ENCODE data around the gene WDR48.
"Not testable (repeated sequence)": the region's sequence is repeated elsewhere in the genome, so short reads cannot be mapped to it uniquely, and the experiment has no call there.

WDR48 gene

DNA sequence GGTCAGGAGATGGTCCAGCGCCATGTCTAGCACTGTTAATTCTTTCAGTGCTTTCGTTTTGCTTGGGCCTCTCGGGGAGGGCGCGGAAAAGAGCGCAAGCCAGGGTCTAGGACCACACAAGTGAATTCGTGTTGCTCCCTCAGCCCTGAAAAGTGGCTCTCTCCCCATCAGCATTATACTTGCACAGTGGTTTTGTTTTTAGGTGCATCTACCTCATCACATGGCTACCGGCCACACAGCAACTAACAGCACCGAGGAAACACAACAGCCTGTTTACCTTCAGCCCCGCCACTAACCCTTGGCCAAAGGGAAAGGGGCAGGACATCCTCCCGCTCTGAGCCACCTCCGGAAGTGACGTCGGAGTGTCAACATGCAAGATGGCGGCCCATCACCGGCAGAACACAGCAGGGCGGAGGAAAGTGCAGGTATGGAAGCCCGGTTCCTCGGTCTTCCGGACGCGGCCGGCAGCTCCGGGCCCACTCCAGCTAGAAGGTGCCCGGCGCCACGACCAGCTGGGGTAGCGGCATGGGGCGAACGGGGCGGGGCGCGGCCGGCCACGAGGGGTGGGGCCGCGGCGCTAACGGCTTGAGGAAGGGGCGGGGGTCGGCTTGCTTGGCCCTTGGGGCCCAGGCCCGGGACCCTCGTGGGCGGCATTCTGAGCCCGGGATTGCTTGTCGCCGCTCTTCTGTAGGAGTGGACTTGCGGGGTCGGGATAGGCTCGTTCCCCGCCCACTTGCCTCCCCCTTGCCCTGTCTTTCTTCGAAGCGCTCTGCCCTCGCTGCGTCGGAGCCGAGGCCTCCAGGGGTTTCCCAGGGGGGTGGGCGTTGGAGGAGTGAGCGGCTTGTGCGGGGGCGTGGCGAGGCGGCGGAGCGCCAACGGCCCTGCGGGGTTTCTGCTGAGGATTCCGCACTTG is at the start of gene WDR48, which contains the start of gene SCN11A:
Gene WDR48 (plus strand): TSS at position 368 of the 913 bp plus-strand sequence. CDS start 10 bp downstream, at position 378.
Gene SCN11A (minus strand): TSS at position 296 of the 913 bp plus-strand sequence. CDS start 101,582 bp downstream, outside the sequence.
- DNase-seq (ENCODE audit: low read depth): peak; percentile 82

DNA sequence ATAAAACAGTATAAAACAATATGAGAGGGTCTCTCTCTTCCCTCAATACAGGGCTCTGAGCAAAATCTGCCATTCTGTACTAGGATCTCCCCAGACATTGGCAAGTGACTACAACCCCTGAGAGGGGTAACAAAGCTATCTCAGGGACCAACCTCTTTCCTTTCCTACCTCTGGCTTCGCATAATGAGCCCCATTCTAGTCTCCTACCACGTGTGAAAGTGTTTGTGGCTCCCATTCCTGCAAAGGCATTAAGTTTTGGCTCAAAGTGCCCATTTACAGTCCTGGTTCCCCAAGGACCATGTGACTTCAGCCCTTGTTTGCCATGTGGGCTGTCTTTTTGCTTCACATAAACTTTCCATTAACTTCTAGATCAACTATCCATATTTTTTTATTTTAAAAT is 46.5 kb upstream of the WDR48 start:
- DNase-seq (ENCODE audit: low read depth): no peak

DNA sequence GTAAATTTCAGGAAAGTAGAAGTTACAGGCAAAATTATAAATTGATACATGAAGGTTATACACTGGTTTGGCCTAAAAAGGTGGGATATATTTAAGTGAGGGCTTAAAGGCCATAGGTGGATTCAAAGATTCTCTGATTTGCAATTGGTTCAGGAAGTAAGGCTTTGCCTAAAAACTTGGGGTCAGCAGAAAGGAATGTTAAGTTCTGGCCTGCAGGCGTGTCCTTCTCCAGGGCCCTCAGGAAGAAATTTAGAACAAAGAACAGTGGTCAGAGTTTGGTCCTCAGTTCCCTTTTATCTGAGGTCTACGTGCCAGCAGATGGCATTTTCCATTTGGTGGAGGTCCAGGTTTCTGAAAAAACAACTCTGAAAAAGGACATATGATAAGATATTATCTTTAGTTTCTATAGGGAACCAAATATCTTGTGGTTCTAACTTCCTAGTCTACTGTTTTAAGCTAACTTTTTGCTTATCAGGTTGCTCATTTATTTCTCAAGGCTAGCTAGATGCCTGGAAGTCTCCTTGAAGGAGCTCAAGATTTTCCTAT is 40.6 kb upstream of the WDR48 start:
- no peak for DNase-seq (ENCODE audit: low read depth)

DNA sequence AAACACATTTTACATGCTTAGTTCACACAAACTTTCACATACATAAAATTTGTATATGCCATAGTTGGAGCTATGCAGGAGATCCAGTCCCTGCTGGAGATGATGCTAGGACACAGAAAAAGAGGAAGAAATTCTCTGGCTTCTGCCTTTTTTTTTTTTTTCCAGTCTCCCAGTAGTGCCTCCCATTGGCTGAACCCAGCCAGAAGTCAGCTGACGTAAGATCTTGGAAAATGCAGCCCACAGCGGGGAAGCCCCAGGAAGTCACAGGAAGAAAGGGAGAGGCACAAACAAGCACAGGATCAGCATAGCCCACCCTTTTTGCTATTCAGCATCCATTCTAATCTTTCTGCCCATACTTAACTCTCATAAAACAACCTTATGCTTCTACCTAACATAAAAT is 38.5 kb upstream of the WDR48 start:
- no peak for DNase-seq (ENCODE audit: low read depth)

DNA sequence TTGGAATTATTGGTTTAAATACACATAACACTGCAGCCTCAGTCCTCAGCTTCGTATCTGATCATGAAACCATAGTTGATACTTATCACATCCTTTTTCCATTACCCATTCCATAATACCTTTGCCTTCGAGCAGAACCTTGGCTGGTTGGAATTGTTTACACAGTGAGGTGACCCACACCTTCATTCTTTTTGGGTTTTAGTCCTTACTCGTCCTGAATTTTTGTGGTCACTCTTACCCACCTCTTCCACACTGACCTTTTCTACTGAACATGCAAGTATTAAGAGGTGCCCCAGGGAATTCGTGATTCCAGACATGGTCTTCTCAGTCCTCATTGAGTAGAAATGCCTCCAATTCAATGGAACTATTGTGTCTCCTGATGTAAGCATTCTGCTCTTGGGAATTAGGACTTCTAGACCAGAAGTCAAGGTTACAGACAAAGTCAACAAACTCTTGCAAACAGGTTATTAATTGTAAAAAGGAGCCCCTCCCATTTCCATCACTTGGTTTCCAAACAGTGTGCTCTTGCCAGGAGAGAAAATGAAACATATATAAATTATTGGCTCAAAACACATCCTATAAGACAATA is 37.8 kb upstream of the WDR48 start:
- no peak for DNase-seq (ENCODE audit: low read depth)

DNA sequence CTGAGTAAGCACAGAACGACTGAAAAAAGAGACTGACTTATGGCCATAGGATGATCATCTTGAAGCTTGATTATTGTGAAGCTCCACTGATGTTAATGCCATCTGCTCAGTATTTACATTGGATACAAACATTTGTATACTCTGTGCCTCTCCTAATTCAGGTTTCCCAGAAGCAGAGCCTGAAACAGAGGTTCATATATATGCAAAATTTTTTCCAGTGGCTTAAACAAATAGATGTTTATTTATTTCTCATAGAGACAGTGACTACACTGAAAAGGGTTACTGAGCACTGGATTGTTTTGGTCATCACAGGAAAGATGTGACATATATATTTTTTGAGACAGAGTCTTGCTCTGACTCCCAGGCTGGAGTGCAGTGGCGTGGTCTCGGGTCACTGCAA is 36.4 kb upstream of the WDR48 start:
- DNase-seq (ENCODE audit: low read depth): no peak

DNA sequence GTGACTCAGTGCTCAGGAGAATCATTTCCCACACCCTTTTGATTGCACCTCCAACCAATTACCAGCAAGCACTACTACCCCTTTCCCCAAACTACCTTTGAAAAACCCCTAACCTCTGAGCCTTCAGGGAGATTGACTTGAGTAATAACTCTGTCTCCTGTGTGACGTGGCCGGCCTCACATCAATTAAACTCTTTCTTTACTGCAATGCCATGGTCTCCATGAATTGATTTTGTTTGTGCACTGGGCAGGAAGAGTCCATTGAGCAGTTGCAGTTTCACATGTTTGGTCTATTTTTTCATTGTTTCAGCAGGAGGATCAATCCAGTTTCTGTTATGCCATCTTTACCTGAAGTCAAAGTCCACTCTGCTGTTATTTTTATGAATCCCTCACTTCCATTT is 32.5 kb upstream of the WDR48 start:
- no peak for DNase-seq (ENCODE audit: low read depth)

DNA sequence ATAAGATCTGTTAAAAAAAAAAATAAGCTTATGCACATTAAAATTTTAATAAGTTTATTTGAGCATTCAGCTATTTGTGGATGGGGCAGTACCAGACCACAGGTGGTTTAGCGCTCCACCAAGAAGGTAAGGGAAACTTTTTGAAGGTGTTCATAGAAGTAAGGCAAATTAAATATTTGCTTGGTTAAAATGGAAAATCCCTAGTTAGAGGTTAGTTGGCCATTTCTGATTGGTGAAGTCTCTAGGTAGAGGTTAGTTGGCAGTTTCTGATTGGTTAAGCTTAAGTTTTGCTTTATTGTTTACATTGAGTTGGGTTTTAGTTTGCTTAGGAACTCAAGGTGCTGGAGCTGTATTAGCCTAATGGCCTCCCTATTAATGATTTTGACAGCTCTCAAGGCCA is 30.8 kb upstream of the WDR48 start:
- DNase-seq (ENCODE audit: low read depth): no peak

DNA sequence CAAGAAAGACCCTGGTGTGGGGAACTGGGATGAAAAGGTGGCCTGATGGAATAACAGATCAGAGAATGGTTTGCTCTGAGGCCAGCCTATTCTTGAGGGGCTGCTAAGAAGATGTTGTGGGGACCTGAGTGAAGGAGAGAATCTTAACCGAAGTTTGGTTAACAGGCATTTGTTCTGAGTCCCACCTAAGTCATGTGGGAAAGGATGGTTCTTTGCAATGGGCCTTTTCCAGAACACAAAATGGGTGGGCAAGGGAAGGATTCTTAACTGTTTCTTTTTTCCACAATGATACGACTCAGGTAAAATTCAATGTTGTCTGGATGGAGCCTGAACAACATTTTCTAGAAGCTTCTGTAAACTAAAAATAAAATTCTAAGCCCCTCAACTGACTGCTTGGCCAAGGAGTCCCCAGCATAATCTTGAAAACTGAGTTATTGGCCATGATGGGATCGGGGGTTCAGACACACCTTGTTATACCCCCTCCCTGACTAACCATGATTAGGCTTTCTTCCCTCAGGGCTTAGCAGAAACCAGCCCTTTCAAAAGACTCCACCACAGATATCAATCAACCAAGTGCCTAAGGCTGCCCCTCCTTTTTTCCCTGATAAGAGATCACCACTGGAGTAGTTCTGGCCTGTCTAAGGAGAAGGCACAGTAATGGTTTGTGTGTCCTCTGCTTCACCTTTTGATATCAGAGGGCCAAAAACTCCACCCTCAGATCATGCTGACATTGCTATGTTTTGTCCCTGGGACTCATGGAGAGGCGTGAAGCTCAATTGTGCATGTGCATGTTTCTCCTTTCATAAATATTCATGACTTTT is 30.1 kb upstream of the WDR48 start:
- no peak for DNase-seq (ENCODE audit: low read depth)

DNA sequence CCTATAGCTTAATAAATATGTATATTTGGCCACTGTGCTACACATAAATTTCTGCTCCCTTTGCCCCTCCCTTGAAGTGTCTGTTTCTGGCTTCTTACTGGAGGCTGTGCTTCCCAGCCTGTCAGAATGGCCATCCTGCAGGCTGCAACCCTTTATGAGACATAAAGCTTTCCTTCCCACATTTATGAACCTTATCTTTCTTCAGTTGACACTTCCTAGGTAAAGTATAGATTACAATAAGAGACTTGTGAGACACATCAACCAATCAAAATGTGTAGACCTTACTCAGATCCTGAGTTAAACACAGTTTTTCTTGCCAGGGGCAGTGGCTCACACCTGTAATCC is 29.6 kb upstream of the WDR48 start:
- DNase-seq (ENCODE audit: low read depth): no peak

DNA sequence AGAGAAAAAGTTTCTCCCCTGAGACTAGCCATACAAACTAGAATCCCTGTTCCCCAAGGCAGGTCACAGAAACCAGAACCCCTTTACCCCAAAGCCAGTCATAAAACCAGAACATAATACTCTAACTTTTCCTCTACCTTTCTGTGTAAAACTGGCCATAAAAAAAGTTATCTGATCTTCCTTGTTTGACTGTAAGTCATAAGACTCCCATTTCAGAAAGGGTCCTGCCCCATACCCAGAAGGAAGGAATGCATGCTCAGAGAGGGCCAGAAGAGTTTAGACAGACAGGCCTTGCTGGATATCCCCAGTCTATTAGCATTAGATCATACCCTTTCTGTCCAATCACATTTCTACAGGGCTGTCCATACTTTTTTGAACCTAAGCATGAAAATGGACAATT is 27.3 kb upstream of the WDR48 start:
- no peak for DNase-seq (ENCODE audit: low read depth)

DNA sequence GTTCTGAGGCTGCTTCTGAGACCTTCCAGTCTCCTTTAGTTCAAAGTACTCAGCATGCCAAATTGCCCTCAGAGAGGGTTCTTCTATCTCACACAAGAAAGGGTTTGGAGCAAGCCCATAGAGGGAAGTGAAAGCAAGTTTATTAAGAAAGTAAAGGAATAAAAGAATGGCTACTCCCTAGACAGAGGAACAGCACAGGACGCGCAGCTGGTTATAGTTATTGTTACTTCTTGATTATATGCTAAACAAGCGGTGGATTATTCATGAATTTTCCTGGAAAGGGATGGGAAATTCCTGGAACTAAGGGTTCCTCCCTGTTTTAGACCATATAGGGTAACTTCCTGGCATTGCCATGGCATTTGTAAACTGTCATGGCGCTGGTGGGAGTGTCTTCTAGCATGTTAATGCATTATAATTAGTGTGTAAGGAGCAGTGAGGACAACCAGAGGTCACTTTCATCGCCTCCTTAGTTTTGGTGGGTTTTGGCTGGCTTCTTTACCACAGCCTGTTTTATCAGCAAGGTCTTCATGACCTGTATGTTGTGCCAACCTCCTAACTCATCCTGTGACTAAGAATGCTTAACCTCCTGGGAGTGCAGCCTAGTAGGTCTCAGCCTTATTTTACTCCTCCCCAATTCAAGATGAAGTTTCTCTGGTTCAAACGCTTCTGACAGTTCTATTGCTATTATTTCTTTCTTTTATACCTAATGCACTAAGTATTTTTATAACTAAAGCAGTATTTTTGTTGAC is 26.4 kb upstream of the WDR48 start:
- DNase-seq (ENCODE audit: low read depth): peak; percentile 25

DNA sequence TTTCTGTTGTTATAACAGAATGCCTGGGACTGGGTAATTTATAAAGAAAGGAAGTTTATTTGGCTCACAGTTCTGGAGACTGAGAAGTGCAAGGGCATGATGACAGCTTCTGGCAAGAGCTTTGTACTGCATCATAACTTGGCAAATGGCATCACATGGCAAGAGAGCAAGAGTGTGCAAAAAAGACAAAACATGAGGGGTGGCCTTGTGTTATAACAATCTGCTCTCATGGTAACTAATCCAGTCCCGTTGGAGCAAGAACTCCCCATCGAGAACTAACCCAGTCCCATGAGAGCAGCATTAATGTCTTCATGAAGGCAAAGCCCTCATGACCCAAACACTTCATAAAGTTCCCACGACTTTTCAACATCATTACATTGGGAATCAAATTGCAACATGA is 23.3 kb upstream of the WDR48 start:
- no peak for DNase-seq (ENCODE audit: low read depth)

DNA sequence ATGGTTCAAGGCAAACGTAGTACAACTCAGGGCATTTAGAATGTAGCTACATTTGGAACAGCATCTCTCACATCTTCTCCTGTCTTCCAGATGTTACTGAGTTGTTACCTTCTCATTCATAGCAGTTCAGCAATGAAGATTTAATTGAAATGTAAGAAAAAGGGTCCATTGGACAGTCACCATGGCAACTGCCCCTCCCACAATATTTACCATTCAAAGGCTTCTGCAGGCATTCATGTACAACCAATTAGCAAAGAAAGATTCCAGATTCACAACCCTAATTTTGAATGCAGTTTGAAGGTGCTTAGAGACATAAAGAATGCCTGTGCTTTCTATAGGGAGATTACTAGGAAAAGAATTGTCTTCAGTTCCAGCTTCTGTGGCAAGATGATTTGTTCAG is 22.3 kb upstream of the WDR48 start:
- DNase-seq (ENCODE audit: low read depth): no peak

DNA sequence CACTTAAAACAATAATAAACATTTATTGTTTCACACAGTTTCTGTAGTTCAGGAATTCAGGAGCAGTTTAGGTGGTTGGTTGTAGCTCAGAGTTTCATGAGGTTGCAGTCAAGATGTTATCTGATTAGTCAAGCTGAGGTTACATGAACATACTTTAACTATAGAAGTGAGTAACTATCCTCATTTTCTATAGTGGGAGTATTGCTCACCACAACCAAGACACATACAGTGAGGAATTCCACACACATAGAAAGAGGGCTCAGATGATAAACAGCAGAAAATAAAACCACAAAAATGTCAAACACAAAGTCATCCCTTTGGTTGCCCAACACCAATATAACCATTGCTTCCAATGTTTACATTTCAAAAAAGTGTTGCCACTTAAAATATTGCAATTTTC is 13.7 kb upstream of the WDR48 start:
- DNase-seq (ENCODE audit: low read depth): no peak

DNA sequence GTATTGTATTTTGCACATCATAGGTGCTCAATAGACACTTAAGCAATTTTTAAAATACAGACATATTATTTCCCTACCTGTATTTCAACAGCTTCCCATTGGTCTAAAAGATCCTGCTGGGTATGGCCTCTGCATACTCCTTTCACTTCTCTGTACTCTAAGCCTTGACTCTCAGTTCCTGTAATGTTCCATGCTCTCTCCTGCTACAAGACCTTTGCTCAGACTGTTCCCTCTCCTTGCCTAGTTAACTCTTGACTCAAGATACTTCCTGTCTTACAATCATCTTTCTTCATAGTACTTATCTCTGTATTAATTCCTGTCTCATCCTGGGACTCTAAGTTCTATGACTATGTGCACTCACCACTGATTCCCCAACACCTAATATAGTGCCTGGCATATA is 1.8 kb upstream of the WDR48 start:
- DNase-seq (ENCODE audit: low read depth): no peak

DNA sequence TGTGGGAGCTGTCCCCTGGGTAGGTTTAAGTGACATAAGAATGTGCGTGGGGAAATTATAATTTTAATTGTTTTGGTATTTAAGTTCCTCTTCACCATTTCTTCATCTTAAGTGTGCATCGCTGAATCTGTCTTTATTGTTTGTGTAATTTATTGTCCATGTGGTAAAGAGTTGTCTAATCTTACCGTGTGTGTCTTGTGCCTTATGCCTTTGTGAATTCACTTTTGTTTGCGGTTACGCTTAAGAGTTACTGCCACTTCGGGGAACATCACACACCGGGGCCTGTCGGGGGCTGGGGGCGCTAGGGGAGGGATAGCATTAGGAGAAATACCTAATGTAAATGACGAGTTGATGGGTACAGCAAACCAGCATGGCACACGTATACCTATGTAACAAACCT is 767 bp downstream of the WDR48 start:
- DNase-seq (ENCODE audit: low read depth): no peak

DNA sequence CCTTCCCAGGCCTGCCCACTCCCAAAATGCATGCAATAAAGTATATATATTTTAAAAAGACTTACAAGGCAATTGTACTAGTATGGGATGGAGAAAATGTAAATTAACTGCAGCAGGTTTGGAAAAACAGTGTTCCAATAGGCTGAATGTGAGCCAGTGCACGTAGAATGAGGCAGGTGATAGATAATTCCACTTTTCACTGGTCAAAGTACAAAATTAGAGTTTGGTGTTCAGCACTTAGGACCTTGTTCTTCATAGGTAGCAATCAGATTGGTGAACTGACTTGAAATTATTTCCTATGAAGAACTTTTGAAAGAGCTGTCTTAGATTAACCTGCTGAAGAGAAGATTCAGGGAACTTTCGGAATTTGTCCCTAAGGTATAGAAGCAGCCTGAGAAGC is 1.9 kb downstream of the WDR48 start:
- no peak for DNase-seq (ENCODE audit: low read depth)

DNA sequence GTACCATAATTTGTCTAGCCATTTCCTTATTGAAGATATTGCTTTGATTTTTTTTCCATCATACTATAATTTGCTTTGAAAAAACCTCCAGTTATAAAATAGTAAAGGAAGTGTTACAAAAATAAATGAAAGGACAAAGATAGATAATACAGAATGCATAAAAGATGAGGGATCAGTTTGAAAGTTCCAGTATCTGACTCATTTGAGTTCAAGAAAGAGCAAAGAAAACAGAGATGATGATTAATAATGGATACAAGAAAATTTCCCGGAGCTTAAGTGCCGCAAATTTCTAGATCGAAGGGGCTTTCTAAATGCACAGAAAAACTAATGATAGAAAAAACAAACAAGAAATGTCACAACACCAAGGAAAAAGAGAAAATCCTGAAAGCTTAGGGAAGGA is 4.3 kb downstream of the WDR48 start:
- DNase-seq (ENCODE audit: low read depth): no peak

DNA sequence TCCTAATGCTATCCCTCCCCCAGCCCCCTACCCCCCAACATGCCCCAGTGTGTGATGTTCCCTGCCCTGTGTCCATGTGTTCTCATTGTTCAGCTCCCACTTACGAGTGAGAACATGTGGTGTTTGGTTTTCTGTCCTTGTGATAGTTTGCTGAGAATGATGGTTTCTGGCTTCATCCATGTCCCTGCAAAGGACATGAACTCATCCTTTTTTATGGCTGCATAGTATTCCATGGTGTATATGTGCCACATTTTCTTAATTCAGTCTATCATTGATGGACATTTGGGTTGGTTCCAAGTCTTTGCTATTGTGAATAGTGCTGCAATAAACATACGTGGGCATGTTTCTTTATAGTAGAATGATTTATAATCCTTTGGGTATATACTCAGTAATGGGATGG is 9.4 kb downstream of the WDR48 start:
- not testable (repeated sequence) for DNase-seq (ENCODE audit: low read depth)

DNA sequence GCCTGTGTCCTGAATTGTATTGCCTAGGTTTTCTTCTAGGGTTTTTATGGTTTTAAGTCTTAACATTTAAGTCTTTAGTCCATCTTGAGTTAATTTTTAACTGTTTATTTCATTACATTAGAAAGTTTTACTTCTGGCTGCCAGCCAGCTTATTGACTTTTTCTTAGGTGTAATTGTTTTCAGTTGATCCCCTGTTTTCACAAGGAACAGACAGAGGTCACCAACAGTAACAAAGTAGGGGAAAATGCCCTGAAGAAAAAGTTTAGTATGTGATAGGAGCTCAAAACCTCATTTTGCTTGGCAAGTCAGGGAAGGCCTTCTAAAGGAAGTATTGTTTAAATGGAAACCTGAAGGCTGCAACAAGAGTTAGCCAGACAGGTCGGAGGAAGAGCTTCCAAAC is 10.4 kb downstream of the WDR48 start:
- no peak for DNase-seq (ENCODE audit: low read depth)

DNA sequence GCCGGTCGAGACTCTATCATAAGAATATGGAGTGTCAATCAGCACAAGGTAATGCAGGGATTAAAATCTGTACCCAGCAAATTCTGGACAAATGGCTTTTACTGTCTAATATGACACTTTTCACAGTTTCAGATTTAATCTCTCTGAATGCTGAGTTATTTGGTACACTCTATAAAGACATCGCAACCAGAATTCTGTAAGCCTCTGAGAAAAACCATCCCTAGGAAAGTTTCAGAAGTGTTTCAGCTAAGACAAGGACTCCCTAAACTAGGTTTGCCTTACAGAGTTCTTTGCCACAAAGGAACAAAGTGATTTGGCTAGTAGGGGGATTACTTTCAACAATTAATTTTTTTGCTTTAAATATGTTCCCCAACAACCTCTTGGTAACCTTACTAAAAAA is 11.3 kb downstream of the WDR48 start:
- no peak for DNase-seq (ENCODE audit: low read depth)

Data from CMK (cell line).